ENCODE data around the gene SLCO2A1. TPM values are rescaled to one million over a fixed set of nuclear protein-coding genes. Genes with fewer than 3 reads are reported as not detected.

Gene SLCO2A1
- 0.07 to 0.24 TPM (median 0.23 TPM) in 5 replicates for total RNA-seq (2022; extraction: Qiagen RNA extraction)

GRCh38 chr3:134029734-134030378 lies at the start of gene SLCO2A1:
Gene SLCO2A1 (minus strand): TSS chr3:134029925. CDS start chr3:134029802, 123 bp downstream.

GRCh38 chr3:133895208-133896001 lies 134.3 kb downstream of the SLCO2A1 start, which contains the start of gene RAB6B:
Gene RAB6B (minus strand): TSS chr3:133895882. CDS start chr3:133895466, 416 bp downstream.

Other genes with a start within 250 kb of the SLCO2A1 start
- gene SRPRB, start 224.1 kb downstream of the SLCO2A1 start, total RNA-seq (2022; extraction: Qiagen RNA extraction): 48.9 to 73.6 TPM (median 55.3 TPM) in 5 replicates
- gene RAB6B, start 134.0 kb downstream of the SLCO2A1 start, total RNA-seq (2022; extraction: Qiagen RNA extraction): 2.0 to 3.6 TPM (median 2.1 TPM) in 5 replicates
- 25.1 to 37.1 TPM (median 28.3 TPM) in 5 replicates for gene RYK, start 220.9 kb upstream of the SLCO2A1 start, total RNA-seq (2022; extraction: Qiagen RNA extraction)